HUES64 (cell line): ENCODE results near the gene BBS9.

Experiments used
- H3K27ac ChIP-seq: 2 replicates; pipeline ENCODE4 v1.7.0; 2013; ENCODE audit warnings: low read depth, low read length, inconsistent platforms
- H3K27me3 ChIP-seq: 2 replicates; pipeline ENCODE4 v1.6.1; 2013; ENCODE audit warnings: mild to moderate bottlenecking, low read length; ENCODE audit not compliant: insufficient read depth
- H3K36me3 ChIP-seq: 2 replicates; pipeline ENCODE4 v1.6.1; 2013; ENCODE audit warnings: mild to moderate bottlenecking, low read length; ENCODE audit not compliant: insufficient read depth
- H3K4me1 ChIP-seq: 2 replicates; pipeline ENCODE4 v1.6.1; 2013; ENCODE audit warnings: mild to moderate bottlenecking, low read length, moderate library complexity; ENCODE audit not compliant: insufficient read depth
- H3K4me3 ChIP-seq: 2 replicates; pipeline ENCODE4 v1.5.1; 2013; ENCODE audit warnings: mild to moderate bottlenecking, low read length, moderate library complexity
- H3K9ac ChIP-seq: 2 replicates; pipeline ENCODE4 v1.6.1; 2013; ENCODE audit warnings: mild to moderate bottlenecking, low read depth, low read length
- H3K9me3 ChIP-seq: 2 replicates; pipeline ENCODE4 v1.6.1; 2013; ENCODE audit warnings: low read depth, low read length; ENCODE audit not compliant: insufficient read depth
- WGBS: fragments of 150-250, 120-280 bp; methylation state at CpG from one replicate; pipeline ENCODE4 v1.1.7; 2013; ENCODE audit warnings: missing lambda C conversion rate; 5-methylcytosine and 5-hydroxymethylcytosine counted together

BBS9 gene

GRCh38 chr7:33129806-33130153 is 416 bp downstream of the BBS9 start:
- no peaks in the 10 kb centered on the region for H3K9me3 ChIP-seq
- no peaks in the 10 kb centered on the region for H3K36me3 ChIP-seq
- 2% methylated on average over 11 of the region's 11 CpGs for WGBS
- no peaks in the 10 kb centered on the region; the same call in 1 of the 2 replicates for H3K27me3 ChIP-seq
- 0 out of 2 replicates have a peak overlapping the region, but pooled peaks have one; percentile 19 for H3K9ac ChIP-seq
- peaks cover 13% of the 10 kb centered on the region; the same call in 1 of the 2 replicates for H3K4me1 ChIP-seq
- H3K27ac ChIP-seq = no peak overlapping the region
- H3K4me3 ChIP-seq = peak overlapping the region; percentile 69

- peaks cover 13% of the 10 kb centered on the region; the same call in 1 of the 2 replicates for H3K4me1 ChIP-seq
- H3K9ac ChIP-seq = 0 out of 2 replicates have a peak overlapping the region, but pooled peaks have one; percentile 19
- no peaks in the 10 kb centered on the region for H3K9me3 ChIP-seq
- no peaks in the 10 kb centered on the region for H3K36me3 ChIP-seq
- H3K27me3 ChIP-seq = no peaks in the 10 kb centered on the region; the same call in 1 of the 2 replicates
- WGBS = 100% methylated on average over 2 of the region's 3 CpGs
- H3K27ac ChIP-seq = no peak overlapping the region
- peak overlapping the region; percentile 69 for H3K4me3 ChIP-seq
Observed at GRCh38 chr7:33130184-33130583, 820 bp downstream of the BBS9 start.

- H3K4me3 ChIP-seq = no peak overlapping the region
- H3K9me3 ChIP-seq = 0 out of 2 replicates have a peak, but pooled peaks cover 2% of the 10 kb centered on the region
- no peaks in the 10 kb centered on the region for H3K36me3 ChIP-seq
- H3K4me1 ChIP-seq = no peaks in the 10 kb centered on the region
- H3K9ac ChIP-seq = no peak overlapping the region
- WGBS = 91% methylated on average over 15 of the region's 15 CpGs
- no peak overlapping the region for H3K27ac ChIP-seq
- no peaks in the 10 kb centered on the region for H3K27me3 ChIP-seq
Observed at GRCh38 chr7:33137103-33137502, 7.7 kb downstream of the BBS9 start.

- Histone ChIP-seq H3K9me3 (peaks cover 8% of the 10 kb centered on the region), H3K4me3 (no peak overlapping the region), H3K4me1 (0 out of 2 replicates have a peak, but pooled peaks cover 3% of the 10 kb centered on the region), H3K9ac (no peak overlapping the region), H3K27me3 (no peaks in the 10 kb centered on the region), H3K36me3 (no peaks in the 10 kb centered on the region), H3K27ac (no peak overlapping the region)
- 90% methylated on average over 1 of the region's 1 CpG for whole genome bisulfite sequencing
Observed at GRCh38 chr7:33142585-33142984, 13.2 kb downstream of the BBS9 start.

- Histone ChIP-seq H3K27ac (no peak overlapping the region), H3K9ac (no peak overlapping the region), H3K36me3 (no peaks in the 10 kb centered on the region), H3K4me1 (0 out of 2 replicates have a peak, but pooled peaks cover 3% of the 10 kb centered on the region), H3K27me3 (no peaks in the 10 kb centered on the region), H3K9me3 (peaks cover 8% of the 10 kb centered on the region), H3K4me3 (no peak overlapping the region)
- WGBS = 97% methylated on average over 4 of the region's 4 CpGs
Observed at GRCh38 chr7:33143996-33144718, 14.8 kb downstream of the BBS9 start.

GRCh38 chr7:33145156-33145555 is 15.8 kb downstream of the BBS9 start:
- 95% methylated on average over 5 of the region's 5 CpGs for WGBS
- Histone ChIP-seq H3K27me3 (no peaks in the 10 kb centered on the region), H3K27ac (no peak overlapping the region), H3K9ac (no peak overlapping the region), H3K4me3 (no peak overlapping the region), H3K36me3 (no peaks in the 10 kb centered on the region), H3K9me3 (peaks cover 8% of the 10 kb centered on the region), H3K4me1 (peaks cover 3% of the 10 kb centered on the region; the same call in 1 of the 2 replicates)

GRCh38 chr7:33152087-33152486 is 22.7 kb downstream of the BBS9 start:
- over 99% methylated on average over 3 of the region's 3 CpGs for WGBS

GRCh38 chr7:33155811-33156210 is 26.4 kb downstream of the BBS9 start:
- WGBS = 86% methylated on average over 1 of the region's 2 CpGs
- no peak overlapping the region for H3K4me3 ChIP-seq
- H3K27me3 ChIP-seq = no peaks in the 10 kb centered on the region

More at GRCh38 chr7:33152087-33152486, 22.7 kb downstream of the BBS9 start:
- no peak overlapping the region for H3K9ac ChIP-seq
- H3K4me3 ChIP-seq = no peak overlapping the region
- no peaks in the 10 kb centered on the region for H3K27me3 ChIP-seq
- no peaks in the 10 kb centered on the region for H3K36me3 ChIP-seq
- no peaks in the 10 kb centered on the region; the same call in 1 of the 2 replicates for H3K4me1 ChIP-seq
- H3K9me3 ChIP-seq = no peaks in the 10 kb centered on the region
- no peak overlapping the region for H3K27ac ChIP-seq

GRCh38 chr7:33156441-33156840 is 27.1 kb downstream of the BBS9 start:
- H3K4me1 ChIP-seq = no peaks in the 10 kb centered on the region
- no peaks in the 10 kb centered on the region for H3K9me3 ChIP-seq
- no peak overlapping the region for H3K27ac ChIP-seq
- no peaks in the 10 kb centered on the region for H3K27me3 ChIP-seq
- no peak overlapping the region for H3K4me3 ChIP-seq
- WGBS = 100% methylated on average over 1 of the region's 2 CpGs
- no peak overlapping the region for H3K9ac ChIP-seq
- no peaks in the 10 kb centered on the region for H3K36me3 ChIP-seq

More at GRCh38 chr7:33155811-33156210, 26.4 kb downstream of the BBS9 start:
- H3K27ac ChIP-seq = no peak overlapping the region
- no peak overlapping the region for H3K9ac ChIP-seq
- H3K4me1 ChIP-seq = no peaks in the 10 kb centered on the region
- no peaks in the 10 kb centered on the region for H3K36me3 ChIP-seq
- no peaks in the 10 kb centered on the region for H3K9me3 ChIP-seq

GRCh38 chr7:33157311-33157710 is 27.9 kb downstream of the BBS9 start:
- H3K9ac ChIP-seq = no peak overlapping the region
- no peak overlapping the region for H3K27ac ChIP-seq
- no peaks in the 10 kb centered on the region for H3K4me1 ChIP-seq
- no peaks in the 10 kb centered on the region for H3K36me3 ChIP-seq
- no peaks in the 10 kb centered on the region for H3K27me3 ChIP-seq
- WGBS = 84% methylated on average over 1 of the region's 1 CpG
- H3K4me3 ChIP-seq = no peak overlapping the region
- no peaks in the 10 kb centered on the region for H3K9me3 ChIP-seq

- H3K27ac ChIP-seq = no peak overlapping the region
- no peak overlapping the region for H3K4me3 ChIP-seq
- whole genome bisulfite sequencing = 44% methylated on average over 2 of the region's 2 CpGs
- H3K27me3 ChIP-seq = no peaks in the 10 kb centered on the region
- no peaks in the 10 kb centered on the region for H3K9me3 ChIP-seq
- no peaks in the 10 kb centered on the region for H3K36me3 ChIP-seq
- H3K4me1 ChIP-seq = no peaks in the 10 kb centered on the region
- H3K9ac ChIP-seq = no peak overlapping the region
Observed at GRCh38 chr7:33157781-33158180, 28.4 kb downstream of the BBS9 start.
